ENCODE results near the gene MEF2C. TPM values are rescaled to one million over a fixed set of nuclear protein-coding genes. Genes with fewer than 3 reads are reported as not detected.

MEF2C gene
- total RNA-seq, 1 donor from 2014 or later = 51.4 TPM

- no peak for ATAC-seq
- no peak for DNase-seq
- H3K4me1 ChIP-seq = no peaks in the 10 kb centered on the region
- TF ChIP-seq, protein P1, sequence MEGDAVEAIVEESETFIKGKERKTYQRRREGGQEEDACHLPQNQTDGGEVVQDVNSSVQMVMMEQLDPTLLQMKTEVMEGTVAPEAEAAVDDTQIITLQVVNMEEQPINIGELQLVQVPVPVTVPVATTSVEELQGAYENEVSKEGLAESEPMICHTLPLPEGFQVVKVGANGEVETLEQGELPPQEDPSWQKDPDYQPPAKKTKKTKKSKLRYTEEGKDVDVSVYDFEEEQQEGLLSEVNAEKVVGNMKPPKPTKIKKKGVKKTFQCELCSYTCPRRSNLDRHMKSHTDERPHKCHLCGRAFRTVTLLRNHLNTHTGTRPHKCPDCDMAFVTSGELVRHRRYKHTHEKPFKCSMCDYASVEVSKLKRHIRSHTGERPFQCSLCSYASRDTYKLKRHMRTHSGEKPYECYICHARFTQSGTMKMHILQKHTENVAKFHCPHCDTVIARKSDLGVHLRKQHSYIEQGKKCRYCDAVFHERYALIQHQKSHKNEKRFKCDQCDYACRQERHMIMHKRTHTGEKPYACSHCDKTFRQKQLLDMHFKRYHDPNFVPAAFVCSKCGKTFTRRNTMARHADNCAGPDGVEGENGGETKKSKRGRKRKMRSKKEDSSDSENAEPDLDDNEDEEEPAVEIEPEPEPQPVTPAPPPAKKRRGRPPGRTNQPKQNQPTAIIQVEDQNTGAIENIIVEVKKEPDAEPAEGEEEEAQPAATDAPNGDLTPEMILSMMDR (IDR thresholded peaks at IDR 0.05) = no peak
- no peaks in the 10 kb centered on the region for H3K27me3 ChIP-seq
- peaks cover 10% of the 10 kb centered on the region for H3K36me3 ChIP-seq
- no peaks in the 10 kb centered on the region for H3K9me3 ChIP-seq
- H3K27ac ChIP-seq = no peak overlapping the region
- no peak overlapping the region for H3K4me3 ChIP-seq
- intact Hi-C loops (cut with DNase I) = no loop called here
Observed at GRCh38 chr5:88716101-88716500, 166.9 kb downstream of the MEF2C start.

- intact Hi-C loops (cut with DNase I) = no loop called here
- no peaks in the 10 kb centered on the region for H3K4me1 ChIP-seq
- TF ChIP-seq, protein P1 (IDR thresholded peaks at IDR 0.05) = no peak
- no peak for DNase-seq
- H3K36me3 ChIP-seq = peaks cover 5% of the 10 kb centered on the region
- no peaks in the 10 kb centered on the region for H3K9me3 ChIP-seq
- no peaks in the 10 kb centered on the region for H3K27me3 ChIP-seq
- no peak overlapping the region for H3K4me3 ChIP-seq
- H3K27ac ChIP-seq = no peak overlapping the region
- ATAC-seq = no peak
Observed at GRCh38 chr5:88715503-88715902, 167.5 kb downstream of the MEF2C start.

DNA sequence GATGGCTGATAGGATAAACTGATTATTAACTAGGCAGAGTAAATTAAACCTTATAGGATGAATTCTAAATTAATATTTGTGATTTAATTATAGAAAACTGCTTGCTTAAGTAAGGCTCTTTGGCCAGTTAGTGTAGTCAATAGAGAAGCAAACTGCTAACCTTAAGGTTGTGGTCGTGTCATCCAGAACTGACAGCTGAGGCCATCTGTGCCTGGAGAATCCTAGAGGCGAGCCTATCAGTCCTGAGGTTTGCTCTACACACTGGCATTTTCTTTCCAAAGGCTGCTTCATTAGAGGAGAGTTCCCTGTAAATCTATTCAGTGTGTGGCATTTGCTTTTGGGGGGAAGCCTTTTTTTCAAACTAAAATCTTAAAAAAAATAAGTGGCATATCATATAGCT is 169.2 kb downstream of the MEF2C start:
- no peak for DNase-seq
- no peak for ATAC-seq
- H3K27ac ChIP-seq = no peak overlapping the region
- TF ChIP-seq, protein P1 (IDR thresholded peaks at IDR 0.05) = no peak
- H3K27me3 ChIP-seq = no peaks in the 10 kb centered on the region
- no peaks in the 10 kb centered on the region for H3K4me1 ChIP-seq
- no peaks in the 10 kb centered on the region for H3K36me3 ChIP-seq
- H3K9me3 ChIP-seq = no peaks in the 10 kb centered on the region
- H3K4me3 ChIP-seq = no peak overlapping the region
- intact Hi-C loops (cut with DNase I) = no loop called here

DNA sequence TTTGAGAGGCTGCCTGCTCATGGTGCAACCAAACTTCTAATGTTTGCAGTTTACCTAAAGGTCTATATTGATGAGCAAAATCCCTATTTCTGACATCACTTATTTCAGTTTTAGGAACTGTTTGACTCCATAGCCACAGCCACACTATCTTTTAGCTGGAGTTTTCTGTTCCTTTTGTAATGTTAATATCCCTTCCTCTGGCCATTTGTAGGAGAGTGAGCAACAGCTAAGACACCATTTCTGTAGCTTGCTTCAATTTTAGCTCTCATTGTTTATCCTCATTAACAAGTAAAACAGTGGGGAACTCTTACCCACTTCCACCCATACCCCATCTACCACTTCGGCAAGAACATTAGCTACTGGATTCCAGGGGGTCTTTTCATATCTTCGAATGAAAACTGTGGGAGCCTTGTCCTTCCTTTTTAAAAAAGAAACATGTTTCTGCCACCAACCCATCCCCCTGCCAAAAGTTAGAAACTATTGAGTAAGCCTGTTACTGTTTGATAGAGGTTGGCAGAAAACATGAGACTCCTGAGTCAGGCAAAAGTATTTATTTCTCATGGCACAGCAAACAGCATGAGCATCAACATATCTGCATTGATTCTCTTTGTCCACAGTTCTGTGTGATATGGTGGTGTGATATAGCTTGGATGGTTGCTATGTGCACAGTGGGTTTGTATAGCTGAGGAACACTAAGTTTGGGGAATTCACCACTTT is 174.1 kb downstream of the MEF2C start:
- Histone ChIP-seq H3K36me3 (no peaks in the 10 kb centered on the region), H3K27me3 (peaks cover 5% of the 10 kb centered on the region), H3K4me1 (no peaks in the 10 kb centered on the region), H3K27ac (no peak overlapping the region), H3K4me3 (no peak overlapping the region), H3K9me3 (no peaks in the 10 kb centered on the region)
- TF ChIP-seq, protein P1 (IDR thresholded peaks at IDR 0.05) = no peak
- intact Hi-C loops (cut with DNase I) = no loop called here
- ATAC-seq = no peak
- DNase-seq = no peak

DNA sequence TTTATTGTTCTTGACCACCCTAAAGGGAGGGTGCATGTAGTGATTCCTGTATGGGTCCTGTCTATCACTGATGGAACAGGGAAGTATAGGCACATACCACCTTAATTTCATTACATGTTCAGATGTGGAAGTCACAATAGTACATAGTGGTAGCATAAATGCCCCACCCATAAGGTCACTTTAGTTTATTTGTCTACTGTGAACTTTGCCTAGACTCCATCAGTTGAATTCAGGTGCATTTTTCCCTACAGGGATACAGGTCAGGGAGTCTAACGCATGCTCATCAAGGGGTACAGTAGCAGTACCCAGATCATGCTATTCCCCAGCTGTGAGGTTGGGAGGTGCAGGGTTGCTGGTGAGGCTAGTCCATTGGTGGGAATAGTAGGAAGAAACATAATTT is 175.0 kb downstream of the MEF2C start:
- DNase-seq (no peak), ATAC-seq (no peak)
- intact Hi-C loops (cut with DNase I) = no loop called here
- no peaks in the 10 kb centered on the region for H3K9me3 ChIP-seq
- H3K4me3 ChIP-seq = no peak overlapping the region
- TF ChIP-seq, protein P1 (IDR thresholded peaks at IDR 0.05) = no peak
- H3K27me3 ChIP-seq = peaks cover 9% of the 10 kb centered on the region
- no peaks in the 10 kb centered on the region for H3K36me3 ChIP-seq
- H3K4me1 ChIP-seq = no peaks in the 10 kb centered on the region
- no peak overlapping the region for H3K27ac ChIP-seq

All from upper lobe of right lung (tissue), 1 donor.